H1 (cell line): Measurements from ENCODE around the gene QSOX2. TPM values are rescaled to one million over a fixed set of nuclear protein-coding genes. Genes with fewer than 3 reads are reported as not detected.

Experiments
- CTCF ChIA-PET: fragments of 300-600 bp; sonication (Branson Sonifier 250); formaldehyde crosslinking; loops from one replicate; lab custom pipeline; 2021; ENCODE audit not compliant: partially characterized antibody; lab: Charles Lee
- POLR2A ChIA-PET: fragments of 300-600 bp; sonication (Branson Sonifier 250); formaldehyde crosslinking; loops from one replicate; lab custom pipeline; 2021; ENCODE audit warnings: inconsistent platforms; ENCODE audit not compliant: partially characterized antibody; lab: Charles Lee
- DNase-seq, 2 experiments: peaks; one replicate each; pipeline versions ENCODE4 v3.0.0 to v3.0.0-alpha.2; 2010 to 2022; ENCODE audit warnings: low spot score in 2 of 2, low read depth in 1 of 2, mixed read lengths in 1 of 2
- FAIRE-seq: peaks from 2 replicates; lab custom pipeline; 2011; peaks lifted over from hg19 to GRCh38; lab: Jason Lieb, UNC
- H2AFZ ChIP-seq: 2 replicates; pipeline ENCODE4 v1.8.1; 2012; ENCODE audit warnings: low read length, inconsistent platforms
- H2AK5ac ChIP-seq: 2 replicates; pipeline ENCODE4 v1.6.1; 2013; ENCODE audit warnings: low read depth, low read length
- H2BK120ac ChIP-seq: replicated peaks from 2 replicates; pipeline ENCODE3; 2013; ENCODE audit warnings: low read depth, low read length, inconsistent platforms
- H2BK12ac ChIP-seq: 2 replicates; pipeline ENCODE4 v1.6.1; 2013; ENCODE audit warnings: low read depth, low read length
- H2BK15ac ChIP-seq: 2 replicates; pipeline ENCODE4 v1.6.1; 2013; ENCODE audit warnings: low read length
- H2BK20ac ChIP-seq: 2 replicates; pipeline ENCODE4 v1.6.1; 2013; ENCODE audit warnings: low read length
- H2BK5ac ChIP-seq: 2 replicates; pipeline ENCODE4 v1.6.1; 2013; ENCODE audit warnings: low read depth, low read length
- H3K14ac ChIP-seq: 2 replicates; pipeline ENCODE4 v1.6.1; 2013; ENCODE audit warnings: inconsistent platforms; ENCODE audit not compliant: insufficient read length
- H3K18ac ChIP-seq: 2 replicates; pipeline ENCODE4 v1.6.1; 2013; ENCODE audit warnings: low read length; ENCODE audit errors: extremely low read depth
- H3K23ac ChIP-seq: 2 replicates; pipeline ENCODE4 v1.6.1; 2013; ENCODE audit warnings: inconsistent platforms; ENCODE audit not compliant: insufficient read length
- H3K23me2 ChIP-seq: 2 replicates; pipeline ENCODE4 v1.6.1; 2013; ENCODE audit warnings: low read depth, low read length
- H3K27ac ChIP-seq: 2 replicates; pipeline ENCODE4 v1.6.1; 2011; ENCODE audit warnings: low read depth, low read length, inconsistent platforms
- H3K27me3 ChIP-seq, 4 experiments: replicated peaks in 1 of 4; 1 replicate in 1 of 4; 2 replicates in 3 of 4; pipeline versions ENCODE4 v1.6.1 to v1.8.1; 2011 to 2013; ENCODE audit warnings: low read length in 3 of 4, mild to moderate bottlenecking in 3 of 4, inconsistent platforms in 2 of 4, mixed read lengths in 2 of 4, moderate library complexity in 1 of 4; ENCODE audit not compliant: control insufficient read depth in 3 of 4, insufficient read depth in 3 of 4; ENCODE audit errors: extremely low read depth in 1 of 4
- H3K36me3 ChIP-seq, 4 experiments: 2 replicates each; pipeline versions ENCODE4 v1.6.1 to v1.8.1; 2011 to 2013; ENCODE audit warnings: mild to moderate bottlenecking in 4 of 4, low read length in 3 of 4, moderate library complexity in 2 of 4, control low read depth in 1 of 4, inconsistent platforms in 1 of 4; ENCODE audit not compliant: insufficient read depth in 4 of 4, control insufficient read depth in 2 of 4
- H3K4ac ChIP-seq: replicated peaks from 2 replicates; pipeline ENCODE3; 2013; ENCODE audit warnings: low read length, low read depth, mixed read lengths, inconsistent platforms; ENCODE audit not compliant: insufficient read length
- H3K4me1 ChIP-seq, 4 experiments: replicated peaks in 1 of 4; 1 replicate in 1 of 4; 2 replicates in 3 of 4; pipeline versions ENCODE4 v1.6.1 to v1.8.1; 2011 to 2013; ENCODE audit warnings: low read length in 3 of 4, inconsistent platforms in 2 of 4, mixed read lengths in 1 of 4; ENCODE audit not compliant: insufficient read depth in 4 of 4, control insufficient read depth in 3 of 4
- H3K4me2 ChIP-seq, 2 experiments: 2 replicates each; pipeline versions ENCODE4 v1.6.1 to v1.8.1; 2011 to 2013; ENCODE audit warnings: low read depth in 2 of 2, low read length in 2 of 2, control low read depth in 1 of 2, inconsistent platforms in 1 of 2, mild to moderate bottlenecking in 1 of 2; ENCODE audit not compliant: insufficient read depth in 1 of 2
- H3K4me3 ChIP-seq, 4 experiments: fragments of 200-600, 300-600 bp in 1 of 4; sonication (generic), shearing (Covaris generic), sonication (Bioruptor Twin) in 1 of 4; 2 replicates each; pipeline versions ENCODE4 v1.5.1 to v1.8.1; 2011 to 2016; ENCODE audit warnings: low read length in 4 of 4, low read depth in 3 of 4, control low read depth in 2 of 4, inconsistent platforms in 2 of 4, mild to moderate bottlenecking in 2 of 4, mixed read lengths in 1 of 4, moderate library complexity in 1 of 4; ENCODE audit not compliant: insufficient read depth in 2 of 4; ENCODE audit errors: extremely low read depth in 1 of 4
- H3K56ac ChIP-seq: replicated peaks from 2 replicates; pipeline ENCODE3; 2013; ENCODE audit warnings: low read depth, mild to moderate bottlenecking, mixed read lengths, low read length, inconsistent platforms; ENCODE audit not compliant: insufficient read length
- H3K79me1 ChIP-seq: 2 replicates; pipeline ENCODE4 v1.6.1; 2013; ENCODE audit warnings: low read depth, low read length, control low read depth
- H3K79me2 ChIP-seq, 2 experiments: 2 replicates each; pipeline versions ENCODE4 v1.6.1 to v1.8.1; 2012 to 2013; ENCODE audit warnings: low read length in 2 of 2, mild to moderate bottlenecking in 2 of 2, inconsistent platforms in 1 of 2; ENCODE audit not compliant: insufficient read depth in 2 of 2, control insufficient read depth in 1 of 2
- H3K9ac ChIP-seq, 4 experiments: replicated peaks in 1 of 4; 1 replicate in 1 of 4; 2 replicates in 3 of 4; pipeline versions ENCODE4 v1.6.1 to v1.8.1; 2011 to 2013; ENCODE audit warnings: low read depth in 3 of 4, low read length in 3 of 4, control low read depth in 2 of 4, mild to moderate bottlenecking in 2 of 4, moderate library complexity in 2 of 4, inconsistent platforms in 1 of 4; ENCODE audit errors: extremely low read depth in 1 of 4
- H3K9me3 ChIP-seq, 2 experiments: 2 replicates each; pipeline versions ENCODE4 v1.6.1 to v1.8.1; 2012 to 2013; ENCODE audit warnings: mild to moderate bottlenecking in 2 of 2, moderate library complexity in 2 of 2, control low read depth in 1 of 2, inconsistent platforms in 1 of 2, low read depth in 1 of 2, low read length in 1 of 2, mixed read lengths in 1 of 2; ENCODE audit not compliant: insufficient read depth in 2 of 2
- H4K20me1 ChIP-seq, 2 experiments: replicated peaks in 1 of 2; 2 replicates each; pipeline versions ENCODE3 to v1.8.1; 2011 to 2013; ENCODE audit warnings: inconsistent platforms in 2 of 2, low read length in 2 of 2, mild to moderate bottlenecking in 1 of 2; ENCODE audit not compliant: insufficient read depth in 2 of 2, control insufficient read depth in 1 of 2
- H4K5ac ChIP-seq: 2 replicates; pipeline ENCODE4 v1.6.1; 2013; ENCODE audit warnings: low read length, low read depth, mixed read lengths, inconsistent platforms; ENCODE audit not compliant: insufficient read length
- H4K8ac ChIP-seq: 2 replicates; pipeline ENCODE4 v1.8.0; 2013; ENCODE audit warnings: mild to moderate bottlenecking, moderate library complexity, low read length, inconsistent platforms; ENCODE audit not compliant: insufficient read depth; ENCODE audit errors: extremely low read depth
- H4K91ac ChIP-seq: replicated peaks from 2 replicates; pipeline ENCODE3; 2013; ENCODE audit warnings: low read length, mixed read lengths, inconsistent platforms; ENCODE audit not compliant: insufficient read length
- BACH1 ChIP-seq: IDR thresholded peaks from 2 replicates; pipeline ENCODE4 v1.6.1; 2012; ENCODE audit warnings: low read length, improper control_type of control experiment
- BRCA1 ChIP-seq: IDR thresholded peaks from 2 replicates; pipeline ENCODE4 v1.6.1; 2012; ENCODE audit warnings: low read depth, low read length, improper control_type of control experiment
- CBX5 ChIP-seq: fragments of 300-800, 300-1000 bp; sonication (generic); IDR thresholded peaks from 2 replicates; pipeline ENCODE4 v1.7.1; 2016; ENCODE audit warnings: antibody characterized with exemption, low read length, low read depth
- FOSL1 ChIP-seq: IDR thresholded peaks from 2 replicates; pipeline ENCODE4 v1.6.1; 2011; ENCODE audit warnings: mild to moderate bottlenecking, low read depth, low read length, moderate library complexity; ENCODE audit not compliant: insufficient read depth
- GTF2F1 ChIP-seq: IDR thresholded peaks from 2 replicates; pipeline ENCODE4 v1.6.1; 2012; ENCODE audit warnings: low read depth, low read length, improper control_type of control experiment, borderline replicate concordance
- KDM4A ChIP-seq: IDR thresholded peaks from one replicate; pipeline ENCODE4 v1.7.1; 2012; ENCODE audit warnings: low read depth, mild to moderate bottlenecking, moderate library complexity, low read length, inconsistent platforms; ENCODE audit not compliant: severe bottlenecking
- NANOG ChIP-seq: IDR thresholded peaks from 2 replicates; pipeline ENCODE4 v1.6.1; 2011; ENCODE audit warnings: low read length, low read depth, mild to moderate bottlenecking, inconsistent platforms; ENCODE audit not compliant: insufficient read depth, poor library complexity, severe bottlenecking
- RBBP5 ChIP-seq: IDR thresholded peaks from 2 replicates; pipeline ENCODE4 v1.7.1; 2012; ENCODE audit warnings: low read depth, mild to moderate bottlenecking, inconsistent platforms, low read length, moderate library complexity, borderline replicate concordance
- TEAD4 ChIP-seq: IDR thresholded peaks from 2 replicates; pipeline ENCODE4 v1.6.1; 2012; ENCODE audit warnings: low read depth, low read length, inconsistent platforms, mixed read lengths
- USF2 ChIP-seq: IDR thresholded peaks from 2 replicates; pipeline ENCODE4 v1.6.1; 2011; ENCODE audit warnings: low read length, improper control_type of control experiment
- WGBS, 2 experiments: shearing (Covaris generic) in 1 of 2; methylation state at CpG; one replicate each; pipeline versions ENCODE4 v1.1.6 to v1.1.7; 2013 to 2015; ENCODE audit warnings: low lambda C conversion rate in 2 of 2, mixed read lengths in 2 of 2, inconsistent platforms in 1 of 2, low coverage in 1 of 2, missing lambda C conversion rate in 1 of 2; ENCODE audit not compliant: insufficient replicate concordance in 2 of 2, insufficient coverage in 1 of 2, insufficient read length in 1 of 2; ENCODE audit errors: extremely low coverage in 1 of 2, missing lambda C conversion rate in 1 of 2; 5-methylcytosine and 5-hydroxymethylcytosine counted together
- polyA plus RNA-seq, 7 experiments: library from polyadenylated mRNA; depleted of rRNA in 3 of 7; stranded (reverse) in 5 of 7; unstranded in 2 of 7; fragments of >200 nt in 5 of 7; fragments of 200-250 nt in 2 of 7; gene quantifications; 1 replicate in 5 of 7; 2 replicates in 1 of 7; 4 replicates in 1 of 7; pipeline versions ENCODE4 v1.2.1 to v1.2.3, GENCODE V29; 2011 to 2013; ENCODE audit warnings: missing spikeins in 2 of 7, mixed read lengths in 2 of 7
- total RNA-seq: library from RNA; stranded (reverse); fragmentation: NEBNext Ultra II Directional; extraction: Animal tissue kit (Norgen Biotek cat#: 25700); gene quantifications from 2 replicates; pipeline ENCODE4 v1.2.1, GENCODE V29; 2021

The QSOX2 gene
- total and polyA plus RNA-seq, 2 of the 8 experiments (the other 6 are each of a cell fraction or from before 2014, with no cell fraction given), result 18.0 to 28.6 TPM

GRCh38 chr9:136225748-136226679 is 19.6 kb downstream of the QSOX2 start:
- Histone ChIP-seq H2BK15ac (peak overlapping the region; percentile 61; the same call in 1 of the 2 replicates), H3K4me1 (no peaks in the 10 kb centered on the region; a peak in 1 of 7 replicates), H4K91ac (no peak overlapping the region), H3K79me2 (peaks cover 0 to 61% of the 10 kb centered on the region in 2 experiments; a peak in 2 of 4 replicates), H2BK120ac (no peak overlapping the region), H3K27me3 (no peaks in the 10 kb centered on the region), H3K4ac (no peak overlapping the region), H2BK20ac (no peak overlapping the region), H3K79me1 (peaks cover 16% of the 10 kb centered on the region), H3K23ac (no peak overlapping the region), H3K4me2 (no peak overlapping the region), H3K18ac (0 out of 2 replicates have a peak overlapping the region, but pooled peaks have one; percentile 4), H3K36me3 (peaks cover 0 to 2% (median 1%) of the 10 kb centered on the region in 4 experiments; a peak in 4 of 8 replicates), H2AK5ac (no peak overlapping the region), H4K5ac (no peak overlapping the region), H2AFZ (no peak overlapping the region), H2BK5ac (peak overlapping the region; percentile 67), H4K20me1 (peaks cover 30% of the 10 kb centered on the region in 2 experiments), H3K27ac (no peak overlapping the region), H3K4me3 (no peak overlapping the region), H2BK12ac (peak overlapping the region; percentile 60; the same call in 1 of the 2 replicates), H3K9ac (no peak overlapping the region), H3K56ac (no peak overlapping the region), H3K23me2 (no peaks in the 10 kb centered on the region), H3K9me3 (no peaks in the 10 kb centered on the region), H4K8ac (peak overlapping the region; percentile 31), H3K14ac (no peak overlapping the region)
- DNase-seq, result peak; percentile 44 to 92
- CTCF ChIA-PET, result interaction anchor here (0.7 to 6.7 kb wide), 32 partner anchors 8 to 258 kb away, joined by 3 to 52 read pairs (median 4); partner anchors contain the start of gene LHX3
- WGBS, 2 experiments, result 80% methylated on average over 30 of the region's 30 CpGs; no CpG with 5 or more reads in 1 of the 2 experiments
- POLR2A ChIA-PET, result interaction anchor here (1.2 kb wide), 1 partner anchor 23 kb away, joined by 3 read pairs; no protein-coding TSS in a partner anchor
- FAIRE-seq, result no peak
- no peak for TF ChIP-seq RBBP5
- no peak for TF ChIP-seq GTF2F1
- TF ChIP-seq CBX5, result no peak
- no peak for TF ChIP-seq NANOG
- TF ChIP-seq KDM4A, result no peak
- TF ChIP-seq BACH1, result no peak
- peak; percentile 93 for TF ChIP-seq TEAD4
- TF ChIP-seq USF2, result no peak
- TF ChIP-seq FOSL1, result no peak
- no peak for TF ChIP-seq BRCA1
